B cell (primary cell): ENCODE measurements around the gene HOXD12. TPM values are rescaled to one million over a fixed set of nuclear protein-coding genes. Genes with fewer than 3 reads are reported as not detected.

Experiments
- ATAC-seq: fragments of 200-7000 bp; cut with Tn5 transposase; one replicate; pipeline ENCODE4 v1.10.0; 2021; ENCODE audit warnings: low read depth, mild to moderate bottlenecking, moderate number of reproducible peaks, moderate library complexity
- CTCF ChIA-PET: fragments of 350-600 bp; sonication (Branson Sonifier 250); formaldehyde crosslinking; loops from one replicate; lab custom pipeline; 2021; ENCODE audit warnings: antibody characterized with exemption, inconsistent platforms; lab: Charles Lee
- POLR2A ChIA-PET: fragments of 350-600 bp; sonication (Branson Sonifier 250); formaldehyde crosslinking; loops from one replicate; lab custom pipeline; 2021; ENCODE audit warnings: antibody characterized with exemption; lab: Charles Lee
- DNase-seq: peaks from one replicate; pipeline ENCODE4 v3.0.0; 2013
- H2AFZ ChIP-seq: 2 replicates; pipeline ENCODE4 v1.6.1; 2012; ENCODE audit warnings: mild to moderate bottlenecking, low read depth, low read length; ENCODE audit not compliant: insufficient read depth, poor library complexity, severe bottlenecking
- H3K27ac ChIP-seq, 2 donors: 1 replicate in 1 of 2; 2 replicates in 1 of 2; pipeline ENCODE4 v1.5.1; 2012 to 2013; ENCODE audit warnings: low read length in 2 of 2, mild to moderate bottlenecking in 2 of 2, moderate library complexity in 1 of 2
- H3K27me3 ChIP-seq, 4 experiments: fragments of 200-600 bp in 1 of 4; sonication (generic) in 1 of 4; replicated peaks in 1 of 4; 1 replicate in 2 of 4; 2 replicates in 2 of 4; pipeline versions ENCODE4 v1.6.1 to v1.7.0; 2013 to 2016; ENCODE audit warnings: low read length in 3 of 4, mild to moderate bottlenecking in 2 of 4, mixed read lengths in 1 of 4, moderate library complexity in 1 of 4; ENCODE audit not compliant: insufficient read depth in 4 of 4, control insufficient read depth in 3 of 4; ENCODE audit errors: control extremely low read depth in 1 of 4
- H3K36me3 ChIP-seq, 2 experiments: replicated peaks in 1 of 2; 1 replicate in 1 of 2; 2 replicates in 1 of 2; pipeline versions ENCODE4 v1.6.1 to v1.7.1; 2013; ENCODE audit warnings: low read length in 1 of 2; ENCODE audit not compliant: insufficient read depth in 2 of 2, control insufficient read depth in 1 of 2; ENCODE audit errors: control extremely low read depth in 1 of 2, extremely low read depth in 1 of 2
- H3K4me1 ChIP-seq, 2 donors: fragments of 200-600 bp in 1 of 2; sonication (generic) in 1 of 2; 1 replicate in 1 of 2; 2 replicates in 1 of 2; pipeline versions ENCODE4 v1.5.1 to v1.6.1; 2013 to 2017; ENCODE audit warnings: low read length in 2 of 2; ENCODE audit not compliant: control insufficient read depth in 2 of 2, insufficient read depth in 2 of 2
- H3K4me2 ChIP-seq: replicated peaks from 2 replicates; pipeline ENCODE3; 2012; ENCODE audit warnings: mild to moderate bottlenecking, low read depth, low read length; ENCODE audit not compliant: poor library complexity, severe bottlenecking
- H3K4me3 ChIP-seq, 5 experiments: fragments of 200-600 bp in 1 of 5; sonication (generic) in 1 of 5; 1 replicate in 3 of 5; 2 replicates in 2 of 5; pipeline versions ENCODE4 v1.5.1 to v1.7.0; 2011 to 2016; ENCODE audit warnings: low read length in 4 of 5, mild to moderate bottlenecking in 4 of 5, low read depth in 2 of 5, control low read depth in 1 of 5, moderate library complexity in 1 of 5; ENCODE audit not compliant: insufficient read depth in 1 of 5; ENCODE audit errors: control extremely low read depth in 1 of 5, extremely low read depth in 1 of 5
- H3K79me2 ChIP-seq: fragments of 200-600 bp; sonication (generic); one replicate; pipeline ENCODE4 v1.6.0; 2016; ENCODE audit warnings: low read length; ENCODE audit not compliant: control insufficient read depth, insufficient read depth
- H3K9ac ChIP-seq: fragments of 200-600 bp; sonication (generic); 2 replicates; pipeline ENCODE4 v1.6.1; 2017; ENCODE audit warnings: mild to moderate bottlenecking, low read length, moderate library complexity
- H3K9me3 ChIP-seq, 3 donors: one replicate each; pipeline versions ENCODE4 v1.6.1 to v1.7.1; 2013; ENCODE audit warnings: low read length in 2 of 3; ENCODE audit not compliant: control insufficient read depth in 2 of 3, insufficient read depth in 1 of 3; ENCODE audit errors: control extremely low read depth in 1 of 3
- H4K20me1 ChIP-seq: 2 replicates; pipeline ENCODE4 v1.6.0; 2012; ENCODE audit warnings: mild to moderate bottlenecking, low read length; ENCODE audit not compliant: insufficient read depth, control insufficient read depth, poor library complexity, severe bottlenecking
- H3K27ac Mint-ChIP-seq: one replicate; pipeline ENCODE4 v1.8.0; 2021; ENCODE audit warnings: mixed read lengths
- H3K27me3 Mint-ChIP-seq: one replicate; pipeline ENCODE4 v1.8.0; 2021; ENCODE audit warnings: mixed read lengths
- H3K4me1 Mint-ChIP-seq: one replicate; pipeline ENCODE4 v1.8.0; 2021; ENCODE audit warnings: mixed read lengths
- H3K4me3 Mint-ChIP-seq: one replicate; pipeline ENCODE4 v1.8.0; 2021; ENCODE audit warnings: mixed read lengths
- H3K9me3 Mint-ChIP-seq: one replicate; pipeline ENCODE4 v1.8.0; 2022; ENCODE audit warnings: mixed read lengths; ENCODE audit not compliant: insufficient read depth
- CTCF ChIP-seq: fragments of 200-600 bp; IDR thresholded peaks from one replicate; pipeline ENCODE4 v1.8.0; 2022; ENCODE audit warnings: antibody characterized with exemption, mild to moderate bottlenecking
- EZH2 ChIP-seq: IDR thresholded peaks from 2 replicates; pipeline ENCODE4 v1.6.1; 2012; ENCODE audit warnings: borderline replicate concordance, low read depth, mild to moderate bottlenecking, moderate library complexity, low read length; ENCODE audit not compliant: insufficient read depth, poor library complexity, severe bottlenecking
- WGBS: methylation state at CpG from one replicate; pipeline ENCODE4 v1.1.5; 2013; ENCODE audit warnings: missing lambda C conversion rate; ENCODE audit not compliant: insufficient coverage; 5-methylcytosine and 5-hydroxymethylcytosine counted together
- intact Hi-C: fragments of 100-400 bp; cut with micrococcal nuclease; formaldehyde crosslinking; loops from one replicate; pipeline ENCODE4 v1.10.0; 2022
- polyA plus RNA-seq: library from polyadenylated mRNA; depleted of rRNA; stranded (reverse); fragments of >200 nt; gene quantifications from 2 replicates; pipeline ENCODE4 v1.2.3, GENCODE V29; 2012
- total RNA-seq, 2 donors: library from RNA; stranded (reverse); fragments of 120-200 nt in 1 of 2; gene quantifications; 1 replicate in 1 of 2; 2 replicates in 1 of 2; pipeline versions ENCODE4 v1.2.3 to v1.2.4, GENCODE V29; 2013 to 2022

Gene HOXD12
- total and polyA plus RNA-seq, 2 donors (not counting 1 experiment from before 2014, with no cell fraction given), result not detected

- 14% methylated on average over 2 of the region's 6 CpGs for WGBS
- no peak overlapping the region for H3K27ac Mint-ChIP-seq
- POLR2A ChIA-PET, result no interaction called here
Measured at GRCh38 chr2:176146101-176146500, 46.5 kb downstream of the HOXD12 start.

GRCh38 chr2:176146645-176147044, 47.0 kb downstream of the HOXD12 start:
- peaks cover 0 to 19% (median 0%) of the 10 kb centered on the region in 3 donors for H3K9me3 ChIP-seq
- H3K79me2 ChIP-seq, result no peaks in the 10 kb centered on the region
- no peak overlapping the region for H3K4me3 Mint-ChIP-seq
- ChIA-PET POLR2A (no interaction called here), CTCF (interaction anchor here (0.5 to 0.6 kb wide), 2 partner anchors 190 to 492 kb away, joined by 3 read pairs; no protein-coding TSS in a partner anchor)
- no peaks in the 10 kb centered on the region for H3K9me3 Mint-ChIP-seq
- no peaks in the 10 kb centered on the region for H4K20me1 ChIP-seq
- H3K36me3 ChIP-seq, result no peaks in the 10 kb centered on the region
- no peak overlapping the region for H3K9ac ChIP-seq
- peaks cover 79% of the 10 kb centered on the region for H3K27me3 Mint-ChIP-seq
- no peaks in the 10 kb centered on the region for H3K4me1 Mint-ChIP-seq
- DNase-seq, result peak; percentile 1
- no peak overlapping the region for H2AFZ ChIP-seq
- TF ChIP-seq EZH2 (no peak), CTCF (no peak)
- H3K27me3 ChIP-seq, result peaks cover 0 to 92% (median 60%) of the 10 kb centered on the region in 4 experiments
- H3K4me1 ChIP-seq, result peaks cover 0 to 4% of the 10 kb centered on the region in 2 donors
- no peak overlapping the region for H3K4me3 ChIP-seq
- no peak overlapping the region for H3K4me2 ChIP-seq
- ATAC-seq, result no peak
- intact Hi-C loops, result no loop called here
- H3K27ac ChIP-seq, result no peak overlapping the region
- H3K27ac Mint-ChIP-seq, result no peak overlapping the region

More at GRCh38 chr2:176146101-176146500, 46.5 kb downstream of the HOXD12 start:
- Histone ChIP-seq H3K79me2 (no peaks in the 10 kb centered on the region), H3K9ac (no peak overlapping the region), H3K27ac (no peak overlapping the region), H3K36me3 (no peaks in the 10 kb centered on the region), H3K27me3 (peaks cover 0 to 92% (median 60%) of the 10 kb centered on the region in 4 experiments), H3K4me2 (no peak overlapping the region), H3K4me1 (peaks cover 0 to 5% of the 10 kb centered on the region in 2 donors), H4K20me1 (no peaks in the 10 kb centered on the region), H3K9me3 (peaks cover 0 to 19% (median 0%) of the 10 kb centered on the region in 3 donors), H2AFZ (no peak overlapping the region), H3K4me3 (no peak overlapping the region)
- Mint-ChIP-seq H3K27me3 (peaks cover 80% of the 10 kb centered on the region), H3K4me3 (no peak overlapping the region), H3K4me1 (peaks cover 4% of the 10 kb centered on the region), H3K9me3 (no peaks in the 10 kb centered on the region)
- ATAC-seq, result no peak
- CTCF ChIA-PET, result interaction anchor here (0.7 kb wide), 2 partner anchors 232 to 309 kb away, joined by 3 read pairs; no protein-coding TSS in a partner anchor
- intact Hi-C loops, result no loop called here
- TF ChIP-seq EZH2, result no peak
- TF ChIP-seq CTCF, result no peak
- no peak for DNase-seq
